ENCODE data around the gene GHR. TPM values are rescaled to one million over a fixed set of nuclear protein-coding genes. Genes with fewer than 3 reads are reported as not detected.

Gene GHR
- total and polyA plus RNA-seq, 2 donors (not counting 3 experiments of a cell fraction or from before 2014, with no cell fraction given), result 0.27 to 0.28 TPM

- H4K20me1 ChIP-seq (replicated peaks; ENCODE audit: control insufficient read depth, extremely low read depth, insufficient read depth, low read length), result no peaks in the 10 kb centered on the region
- intact Hi-C loops (cut with micrococcal nuclease), result no loop called here
- no peak overlapping the region for H2AFZ ChIP-seq (ENCODE audit: low read depth, low read length)
- H3K9ac ChIP-seq (replicated peaks; ENCODE audit: extremely low read depth, insufficient read depth, low read length), result no peak overlapping the region
- DNase-seq (ENCODE audit: low read depth, low spot score) (no peak), FAIRE-seq (no peak)
- POLR2A ChIA-PET, result no interaction called here
- no peaks in the 10 kb centered on the region for H3K79me2 ChIP-seq (ENCODE audit: control insufficient read depth, insufficient read depth, low read length)
- H3K4me2 ChIP-seq (ENCODE audit: insufficient read depth, low read length), result no peak overlapping the region
- dilution Hi-C loops (cut with MboI; ENCODE audit: extremely low pct_ligation_motif_present, low sequenced_read_pairs), result no loop called here
- no peaks in the 10 kb centered on the region for H3K27me3 ChIP-seq (ENCODE audit: control insufficient read depth in 2 of 2, insufficient read depth in 2 of 2, low read length in 2 of 2)
- no peak overlapping the region for H3K4me3 ChIP-seq (replicated peaks in 1 of 3; ENCODE audit: insufficient read depth in 1 of 3, low read depth in 1 of 3, low read length in 3 of 3)
- no peaks in the 10 kb centered on the region for H3K9me1 ChIP-seq (replicated peaks; ENCODE audit: control insufficient read depth, extremely low read depth, insufficient read depth, low read length)
- no peak overlapping the region for H3K27ac ChIP-seq (ENCODE audit: insufficient read depth, low read depth, low read length)
- H3K9me3 ChIP-seq (replicated peaks; ENCODE audit: control insufficient read depth, insufficient read depth, low read length), result no peaks in the 10 kb centered on the region
- no TSS peak for BruUV-seq (replicated peaks)
- no peaks in the 10 kb centered on the region for H3K4me1 ChIP-seq (ENCODE audit: control insufficient read depth, extremely low read depth, insufficient read depth, low read length)
- CTCF ChIA-PET, result no interaction called here
- H3K36me3 ChIP-seq (ENCODE audit: control insufficient read depth in 2 of 2, extremely low read depth in 1 of 2, insufficient read depth in 2 of 2, low read length in 2 of 2), result no peaks in the 10 kb centered on the region
- TF ChIP-seq POLR2A (IDR thresholded peaks at IDR 0.05; ENCODE audit: low read depth, low read length) (no peak), FOS (IDR thresholded peaks at IDR 0.05; ENCODE audit: borderline replicate concordance, insufficient read depth, low read length) (no peak), MAX (IDR thresholded peaks at IDR 0.05; ENCODE audit: insufficient read depth, insufficient read length) (no peak), MYC (IDR thresholded peaks at IDR 0.05; ENCODE audit: low read depth, low read length) (no peak), GATA2 (IDR thresholded peaks at IDR 0.05; ENCODE audit: insufficient read depth, insufficient read length, low read depth, low read length) (no peak), JUN (IDR thresholded peaks at IDR 0.05; ENCODE audit: borderline replicate concordance, insufficient read depth, insufficient read length, low read depth) (no peak), CTCF (IDR thresholded peaks at IDR 0.05; ENCODE audit: extremely low read depth in 1 of 2, insufficient read depth in 1 of 2, low read depth in 1 of 2, low read length in 2 of 2) (no peak), EZH2 (IDR thresholded peaks at IDR 0.05; ENCODE audit: borderline replicate concordance, low read depth, low read length, severe bottlenecking) (no peak), POLR2AphosphoS5 (IDR thresholded peaks at IDR 0.05; ENCODE audit: insufficient read depth, low read depth, low read length) (no peak)
Measured at GRCh38 chr5:42638972-42639371, 215.7 kb downstream of the GHR start.
